Measurements from ENCODE around the gene SCARB1. TPM values are rescaled to one million over a fixed set of nuclear protein-coding genes. Genes with fewer than 3 reads are reported as not detected.

The SCARB1 gene
- total and polyA plus RNA-seq, 2 of the 13 experiments (the other 11 are each of a cell fraction or from before 2014, with no cell fraction given) = 63.4 to 160 TPM

GRCh38 chr12:124904306-124905098, 40.8 kb upstream of the SCARB1 start (continued):
- TF ChIP-seq THAP9 (CRISPR knock-in tag; IDR thresholded peaks at IDR 0.05; ENCODE audit: borderline replicate concordance) (0 out of 2 replicates have a peak, but pooled peaks have one; percentile 41), ZNF350 (CRISPR knock-in tag; IDR thresholded peaks at IDR 0.05; ENCODE audit: borderline replicate concordance, low read depth) (no peak), DDIT3 (CRISPR knock-in tag; IDR thresholded peaks at IDR 0.05) (no peak), ISL2 (CRISPR knock-in tag; IDR thresholded peaks at IDR 0.05) (peak; percentile 59; the same call in 1 of the 2 replicates), SNAPC2 (CRISPR knock-in tag; IDR thresholded peaks at IDR 0.05) (no peak), ARID2 (CRISPR knock-in tag; IDR thresholded peaks at IDR 0.05; ENCODE audit: borderline replicate concordance) (no peak; the same call in 1 of the 2 replicates), SMARCE1 (IDR thresholded peaks at IDR 0.05; ENCODE audit: borderline replicate concordance) (no peak), ZNF121 (CRISPR knock-in tag; IDR thresholded peaks at IDR 0.05) (peak; percentile 81), ZNF230 (CRISPR knock-in tag; IDR thresholded peaks at IDR 0.05) (peak; percentile 34; the same call in 1 of the 2 replicates), ZNF605 (CRISPR knock-in tag; IDR thresholded peaks at IDR 0.05) (peak; percentile 58; the same call in 1 of the 2 replicates), ZNF781 (CRISPR knock-in tag; IDR thresholded peaks at IDR 0.05; ENCODE audit: borderline replicate concordance, not compliant biosample characterization) (no peak), KIAA2018 (CRISPR knock-in tag; IDR thresholded peaks at IDR 0.05; ENCODE audit: borderline replicate concordance) (no peak), RBAK (CRISPR knock-in tag; IDR thresholded peaks at IDR 0.05) (no peak)
